Measurements from ENCODE around the gene TBC1D24. TPM values are rescaled to one million over a fixed set of nuclear protein-coding genes. Genes with fewer than 3 reads are reported as not detected.

Gene TBC1D24
- polyA plus RNA-seq, 1 experiment, result 6.0 TPM

DNA sequence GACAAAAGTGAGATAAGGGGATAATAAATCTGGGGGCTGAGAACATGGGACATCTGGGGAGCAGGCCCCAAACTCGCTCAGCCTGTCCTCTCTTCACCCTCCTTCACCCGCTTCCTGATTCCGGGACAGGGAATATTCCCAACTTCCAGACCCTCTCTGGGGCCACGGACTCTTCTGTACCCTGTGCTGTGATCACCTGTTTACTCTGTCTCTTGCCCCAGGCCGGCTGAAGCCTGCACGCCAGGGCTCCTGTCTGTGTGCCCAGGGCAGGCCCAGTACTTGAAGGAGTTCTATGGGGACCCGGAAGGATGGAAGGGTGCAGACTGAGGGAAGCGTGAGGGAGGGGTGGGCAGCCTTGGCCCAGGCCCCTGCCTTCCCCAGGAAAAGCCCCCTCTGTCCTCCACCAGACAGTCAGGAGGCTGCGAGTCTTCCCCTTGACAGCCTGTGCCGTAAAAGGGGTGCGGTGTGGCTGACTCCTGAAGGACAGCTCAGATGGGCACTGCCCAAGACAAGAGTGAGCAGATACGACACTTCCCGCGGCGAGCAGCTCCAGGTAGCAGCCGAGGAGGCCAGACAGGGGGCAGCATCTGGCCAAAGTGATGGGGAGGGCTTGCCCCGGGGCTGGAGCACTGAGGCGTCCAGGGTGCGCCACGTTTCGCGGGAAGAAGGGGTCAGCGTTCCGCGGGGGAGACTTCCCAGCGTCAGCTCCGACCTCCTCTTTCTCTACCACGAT is 46.7 kb upstream of the TBC1D24 start:
- ChIA-PET CTCF (interaction anchor here (1.1 to 1.2 kb wide), 2 partner anchors 15 to 73 kb away, joined by 4 to 5 read pairs; no protein-coding TSS in a partner anchor), POLR2A (interaction anchor here (0.6 to 1.1 kb wide), 2 partner anchors 12 to 176 kb away, joined by 6 to 7 read pairs; partner anchors contain the start of gene ECI1)
- TF ChIP-seq, protein P1, sequence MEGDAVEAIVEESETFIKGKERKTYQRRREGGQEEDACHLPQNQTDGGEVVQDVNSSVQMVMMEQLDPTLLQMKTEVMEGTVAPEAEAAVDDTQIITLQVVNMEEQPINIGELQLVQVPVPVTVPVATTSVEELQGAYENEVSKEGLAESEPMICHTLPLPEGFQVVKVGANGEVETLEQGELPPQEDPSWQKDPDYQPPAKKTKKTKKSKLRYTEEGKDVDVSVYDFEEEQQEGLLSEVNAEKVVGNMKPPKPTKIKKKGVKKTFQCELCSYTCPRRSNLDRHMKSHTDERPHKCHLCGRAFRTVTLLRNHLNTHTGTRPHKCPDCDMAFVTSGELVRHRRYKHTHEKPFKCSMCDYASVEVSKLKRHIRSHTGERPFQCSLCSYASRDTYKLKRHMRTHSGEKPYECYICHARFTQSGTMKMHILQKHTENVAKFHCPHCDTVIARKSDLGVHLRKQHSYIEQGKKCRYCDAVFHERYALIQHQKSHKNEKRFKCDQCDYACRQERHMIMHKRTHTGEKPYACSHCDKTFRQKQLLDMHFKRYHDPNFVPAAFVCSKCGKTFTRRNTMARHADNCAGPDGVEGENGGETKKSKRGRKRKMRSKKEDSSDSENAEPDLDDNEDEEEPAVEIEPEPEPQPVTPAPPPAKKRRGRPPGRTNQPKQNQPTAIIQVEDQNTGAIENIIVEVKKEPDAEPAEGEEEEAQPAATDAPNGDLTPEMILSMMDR (IDR thresholded peaks at IDR 0.05; ENCODE audit: low read depth, low read length), result peak; percentile 42
- DNase-seq (ENCODE audit: low read depth, low spot score), result no peak
- Histone ChIP-seq H3K9me3 (ENCODE audit: control insufficient read depth, insufficient read depth, low read length) (no peaks in the 10 kb centered on the region; the same call in 1 of the 2 replicates), H3K4me3 (ENCODE audit: low read depth, low read length) (peak overlapping the region; percentile 78), H3K27me3 (ENCODE audit: control insufficient read depth, insufficient read depth, low read length) (no peaks in the 10 kb centered on the region), H3K27ac (ENCODE audit: low read depth, low read length) (no peak overlapping the region)

DNA sequence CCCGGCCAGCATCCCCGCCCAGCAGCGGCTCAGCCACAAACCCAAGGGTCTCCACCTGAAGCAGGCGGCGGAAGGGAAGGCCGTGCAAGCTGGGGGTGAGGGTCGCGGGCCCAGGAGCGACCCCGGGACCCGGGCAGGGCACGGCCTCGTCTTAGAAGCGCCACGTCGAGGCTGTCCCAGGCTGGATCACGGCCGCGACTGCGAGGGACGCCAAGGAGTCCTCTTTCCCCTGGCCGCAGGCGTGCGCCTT is 46.2 kb upstream of the TBC1D24 start:
- Histone ChIP-seq H3K9me3 (ENCODE audit: control insufficient read depth, insufficient read depth, low read length) (no peaks in the 10 kb centered on the region; the same call in 1 of the 2 replicates), H3K27ac (ENCODE audit: low read depth, low read length) (no peak overlapping the region), H3K27me3 (ENCODE audit: control insufficient read depth, insufficient read depth, low read length) (no peaks in the 10 kb centered on the region), H3K4me3 (ENCODE audit: low read depth, low read length) (peak overlapping the region; percentile 78)
- TF ChIP-seq, protein P1 (IDR thresholded peaks at IDR 0.05; ENCODE audit: low read depth, low read length), result no peak
- POLR2A ChIA-PET, result interaction anchor here (0.6 to 1.1 kb wide), 2 partner anchors 13 to 177 kb away, joined by 6 to 7 read pairs; partner anchors contain the start of gene ECI1
- CTCF ChIA-PET, result interaction anchor here (1.1 to 1.2 kb wide), 2 partner anchors 15 to 73 kb away, joined by 4 to 5 read pairs; no protein-coding TSS in a partner anchor
- no peak for DNase-seq (ENCODE audit: low read depth, low spot score)

DNA sequence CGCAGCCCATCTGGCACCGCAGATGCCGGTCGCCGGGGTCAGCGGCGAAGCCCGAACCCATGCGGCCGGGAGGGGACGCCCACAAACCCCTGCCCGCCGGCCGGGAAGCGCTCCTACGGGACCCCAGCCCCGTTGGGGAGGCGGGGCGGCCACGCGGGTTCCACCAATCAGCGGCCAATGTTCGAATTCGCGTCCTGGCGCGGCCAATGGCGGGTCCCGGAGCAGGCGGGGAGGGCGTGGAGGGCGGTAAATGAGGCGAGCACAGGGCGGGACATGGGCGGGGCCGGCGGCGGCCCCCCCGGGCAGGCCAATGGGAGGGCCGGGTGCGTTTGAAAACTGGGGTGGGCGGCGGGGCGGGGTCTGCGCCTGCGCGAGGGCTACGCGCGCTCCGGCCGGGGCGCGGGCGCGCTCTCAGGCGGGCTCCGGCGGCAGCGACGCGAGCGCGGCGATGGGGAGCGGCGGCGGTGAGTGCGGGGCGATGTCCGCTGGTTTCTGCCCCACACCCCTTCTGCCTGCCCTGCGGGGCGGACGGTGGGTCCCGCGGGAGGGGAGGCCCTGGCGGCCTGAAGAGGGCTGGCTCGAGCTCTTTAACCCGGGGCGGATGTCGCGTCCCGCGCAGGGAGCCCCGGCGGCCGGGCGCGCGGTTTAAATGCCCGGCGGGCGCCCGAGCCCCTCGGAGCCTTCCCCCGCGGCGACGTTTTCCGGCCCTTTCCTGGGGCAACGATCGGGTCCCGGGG is 45.7 kb upstream of the TBC1D24 start, which contains the start of gene CCNF:
Gene CCNF (plus strand): TSS at position 414 of the 737 bp plus-strand sequence. CDS start 35 bp downstream, at position 449.
- H3K27ac ChIP-seq (ENCODE audit: low read depth, low read length), result peak within 1 kb of the TSS; percentile 21
- DNase-seq (ENCODE audit: low read depth, low spot score), result peak; percentile 75
- TF ChIP-seq, protein P1 (IDR thresholded peaks at IDR 0.05; ENCODE audit: low read depth, low read length), result no peak
- H3K27me3 ChIP-seq (ENCODE audit: control insufficient read depth, insufficient read depth, low read length), result no peaks in the 10 kb centered on the region
- POLR2A ChIA-PET, result interaction anchor here (0.6 to 1.1 kb wide), 5 partner anchors 13 to 603 kb away, joined by 3 to 7 read pairs (median 5); partner anchors contain the start of genes ECI1 and HAGH
- H3K9me3 ChIP-seq (ENCODE audit: control insufficient read depth, insufficient read depth, low read length), result no peaks in the 10 kb centered on the region; the same call in 1 of the 2 replicates
- H3K4me3 ChIP-seq (ENCODE audit: low read depth, low read length), result peak within 1 kb of the TSS; percentile 78
- CTCF ChIA-PET, result interaction anchor here (0.7 to 2.1 kb wide), 3 partner anchors 14 to 74 kb away, joined by 3 to 16 read pairs (median 4); no protein-coding TSS in a partner anchor

DNA sequence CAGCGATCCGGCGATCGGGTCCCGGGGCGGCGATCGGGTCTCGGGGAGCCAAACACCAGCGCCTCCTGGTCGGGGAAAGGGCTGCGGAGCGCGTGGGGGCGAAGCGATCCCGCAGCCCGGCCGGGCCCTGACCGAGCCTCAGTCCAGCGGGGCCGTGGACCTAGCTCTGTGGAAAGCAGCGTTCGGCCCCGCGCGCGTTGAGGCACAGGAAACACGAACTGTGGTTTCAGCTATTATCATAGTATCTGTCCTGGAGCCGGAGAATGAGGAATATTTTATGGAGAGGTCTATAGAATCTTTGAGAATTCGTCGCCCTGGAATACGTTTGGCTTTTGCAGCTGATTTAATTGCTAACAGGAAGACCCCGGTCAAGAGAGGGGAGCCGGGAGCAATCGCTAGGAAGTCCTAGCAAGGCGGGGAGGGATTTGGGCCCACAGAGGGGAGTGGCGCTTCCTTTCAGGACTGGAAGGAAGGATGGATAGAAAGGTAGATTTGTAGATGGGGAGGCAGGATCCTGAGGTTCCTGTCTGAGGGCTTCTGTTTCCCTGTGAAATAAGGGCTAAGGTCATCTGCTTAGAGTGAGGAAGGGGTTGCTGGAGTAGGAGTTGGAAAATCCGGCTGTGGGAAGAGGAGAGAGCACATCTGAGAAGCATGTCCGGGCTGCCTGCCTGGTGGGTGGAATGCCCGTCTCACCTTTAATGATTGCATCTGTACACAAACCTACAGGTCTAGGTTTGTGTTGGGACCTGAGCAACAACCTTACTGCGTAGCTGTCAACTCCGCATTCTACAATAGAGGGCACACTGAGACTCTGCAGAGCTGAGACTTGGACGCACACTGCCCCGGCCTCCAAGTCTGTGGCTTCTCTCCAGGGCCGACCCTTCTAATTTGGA is 44.9 kb upstream of the TBC1D24 start:
- TF ChIP-seq, protein P1 (IDR thresholded peaks at IDR 0.05; ENCODE audit: low read depth, low read length), result peak; percentile 14; the same call in 1 of the 2 replicates
- H3K9me3 ChIP-seq (ENCODE audit: control insufficient read depth, insufficient read depth, low read length), result no peaks in the 10 kb centered on the region
- H3K4me3 ChIP-seq (ENCODE audit: low read depth, low read length), result peak overlapping the region; percentile 77
- ChIA-PET POLR2A (interaction anchor here (0.6 to 1.0 kb wide), 4 partner anchors 30 to 102 kb away, joined by 3 to 4 read pairs (median 3); partner anchors contain the start of gene TEDC2), CTCF (interaction anchor here (0.7 to 2.1 kb wide), 2 partner anchors 71 to 73 kb away, joined by 3 to 16 read pairs; no protein-coding TSS in a partner anchor)
- no peaks in the 10 kb centered on the region for H3K27me3 ChIP-seq (ENCODE audit: control insufficient read depth, insufficient read depth, low read length)
- H3K27ac ChIP-seq (ENCODE audit: low read depth, low read length), result peak overlapping the region; percentile 21
- DNase-seq (ENCODE audit: low read depth, low spot score), result no peak

Data from AG04450 (cell line).